Spleen (tissue), 7 donors: ENCODE results near the gene VPREB3.

Experiments
- CTCF ChIP-seq, 11 experiments: fragments of 200-600 bp in 7 of 11; fragments of 450-650 bp in 4 of 11; sonication (generic) in 4 of 11; IDR thresholded peaks in 8 of 11; conservative IDR thresholded peaks in 3 of 11; 1 replicate in 7 of 11; 2 replicates in 4 of 11; pipeline versions ENCODE4 v1.4.0 to v1.8.0; 2016 to 2021; ENCODE audit warnings: antibody characterized with exemption in 11 of 11, inconsistent platforms in 4 of 11, mild to moderate bottlenecking in 1 of 11
- POLR2A ChIP-seq, 3 donors: fragments of 450-650 bp; IDR thresholded peaks; one replicate each; pipeline ENCODE4 v1.5.1; 2017; ENCODE audit warnings: antibody characterized with exemption in 3 of 3, mild to moderate bottlenecking in 1 of 3
- POLR2AphosphoS5 ChIP-seq, 3 donors: sonication (generic); formaldehyde crosslinking; IDR thresholded peaks; one replicate each; pipeline ENCODE4 v1.5.1; 2017; ENCODE audit warnings: antibody characterized with exemption in 3 of 3
- donor health status: DM: no; HTN: no; CAD: no; lungs with moderate emphysema.
- donor health status: DM: no; HTN: no; CAD: no.
- donor health status: DM: no; HTN: no; CAD: no.

GRCh38 chr22:23709107-23709506, 45.1 kb downstream of the VPREB3 start:
- no peak for TF ChIP-seq CTCF (IDR thresholded peaks at IDR 0.05 in 8 of 11, conservative IDR thresholded peaks at IDR 0.05 in 3 of 11)
- TF ChIP-seq POLR2A (IDR thresholded peaks at IDR 0.05), result no peak
- no peak for TF ChIP-seq POLR2AphosphoS5 (IDR thresholded peaks at IDR 0.05)
